IMR-90 (cell line): Measurements from ENCODE around the gene SNRNP70. TPM values are rescaled to one million over a fixed set of nuclear protein-coding genes. Genes with fewer than 3 reads are reported as not detected.

ENCODE experiments used
- ATAC-seq: fragments of 200-7000 bp; cut with Tn5 transposase; 2 replicates; pipeline ENCODE4 v1.9.1; 2020; ENCODE audit warnings: low read depth, mild to moderate bottlenecking, moderate library complexity
- BruUV-seq: library from RNA; stranded (reverse); fragments of 400-500 nt; replicated peaks from 2 replicates; lab custom pipeline; 2021; lab: Mats Ljungman, UMichigan
- CTCF ChIA-PET: fragments of 300-600 bp; formaldehyde crosslinking; extraction: SDS; loops from one replicate; lab custom pipeline; 2021; ENCODE audit warnings: antibody characterized with exemption; lab: Yijun Ruan, JAX
- POLR2A ChIA-PET: fragments of 300-600 bp; sonication (Branson Sonifier 250); formaldehyde crosslinking; loops from one replicate; lab custom pipeline; 2022; ENCODE audit warnings: antibody characterized with exemption; ENCODE audit not compliant: unreplicated experiment; lab: Charles Lee
- DNase-seq: peaks from one replicate; pipeline ENCODE4 v3.0.0; 2013
- H2AFZ ChIP-seq: replicated peaks from 2 replicates; pipeline ENCODE3; 2013; ENCODE audit warnings: low read length, mild to moderate bottlenecking; ENCODE audit not compliant: poor library complexity
- H2AK5ac ChIP-seq: 2 replicates; pipeline ENCODE4 v1.6.1; 2013; ENCODE audit warnings: low read depth, low read length, inconsistent platforms
- H2AK9ac ChIP-seq: replicated peaks from 2 replicates; pipeline ENCODE3; 2013; ENCODE audit warnings: mild to moderate bottlenecking, low read depth, low read length, moderate library complexity; ENCODE audit not compliant: poor library complexity
- H2BK120ac ChIP-seq: 2 replicates; pipeline ENCODE4 v1.6.1; 2013; ENCODE audit warnings: low read depth, low read length, inconsistent platforms
- H2BK15ac ChIP-seq: 3 replicates; pipeline ENCODE4 v1.6.1; 2013; ENCODE audit warnings: low read depth, low read length, inconsistent platforms
- H2BK20ac ChIP-seq: 2 replicates; pipeline ENCODE4 v1.6.1; 2013; ENCODE audit warnings: low read depth, mild to moderate bottlenecking, inconsistent platforms, low read length, moderate library complexity
- H2BK5ac ChIP-seq: 2 replicates; pipeline ENCODE4 v1.6.1; 2013; ENCODE audit warnings: mild to moderate bottlenecking, low read depth, low read length, inconsistent platforms; ENCODE audit not compliant: poor library complexity, severe bottlenecking
- H3K14ac ChIP-seq: replicated peaks from 2 replicates; pipeline ENCODE4 v1.6.1; 2013; ENCODE audit warnings: low read depth, low read length, inconsistent platforms
- H3K18ac ChIP-seq: 2 replicates; pipeline ENCODE4 v1.6.1; 2013; ENCODE audit warnings: low read depth, low read length, control low read depth
- H3K23ac ChIP-seq: 2 replicates; pipeline ENCODE4 v1.6.1; 2013; ENCODE audit warnings: low read depth, low read length, inconsistent platforms
- H3K27ac ChIP-seq: 2 replicates; pipeline ENCODE4 v1.5.1; 2013; ENCODE audit warnings: mild to moderate bottlenecking, control low read depth, low read length; ENCODE audit not compliant: insufficient read depth
- H3K27me3 ChIP-seq: 2 replicates; pipeline ENCODE4 v1.6.1; 2013; ENCODE audit warnings: low read length; ENCODE audit not compliant: control insufficient read depth, insufficient read depth
- H3K36me3 ChIP-seq: 2 replicates; pipeline ENCODE4 v1.6.1; 2013; ENCODE audit warnings: low read length, mixed read lengths; ENCODE audit not compliant: control insufficient read depth, insufficient read depth
- H3K4ac ChIP-seq: 2 replicates; pipeline ENCODE4 v1.6.1; 2013; ENCODE audit warnings: low read depth, low read length, inconsistent platforms
- H3K4me1 ChIP-seq: 2 replicates; pipeline ENCODE4 v1.6.1; 2013; ENCODE audit warnings: low read length, mixed read lengths; ENCODE audit not compliant: control insufficient read depth, insufficient read depth
- H3K4me2 ChIP-seq: 2 replicates; pipeline ENCODE4 v1.6.1; 2013; ENCODE audit warnings: low read depth, mild to moderate bottlenecking, control low read depth, low read length, moderate library complexity
- H3K4me3 ChIP-seq: 2 replicates; pipeline ENCODE4 v1.5.1; 2013; ENCODE audit warnings: low read depth, mild to moderate bottlenecking, control low read depth, low read length, moderate library complexity; ENCODE audit not compliant: insufficient read depth
- H3K56ac ChIP-seq: 2 replicates; pipeline ENCODE4 v1.6.1; 2013; ENCODE audit warnings: low read length, inconsistent platforms; ENCODE audit not compliant: insufficient read depth; ENCODE audit errors: extremely low read depth
- H3K79me1 ChIP-seq, 2 experiments: 2 replicates each; pipeline ENCODE4 v1.6.1; 2013; ENCODE audit warnings: low read length in 2 of 2, inconsistent platforms in 1 of 2, low read depth in 1 of 2
- H3K9ac ChIP-seq: 2 replicates; pipeline ENCODE4 v1.6.1; 2013; ENCODE audit warnings: low read depth, low read length, control low read depth
- H3K9me1 ChIP-seq: 2 replicates; pipeline ENCODE4 v1.6.1; 2013; ENCODE audit warnings: low read length, inconsistent platforms; ENCODE audit not compliant: insufficient read depth
- H3K9me3 ChIP-seq: 2 replicates; pipeline ENCODE4 v1.6.1; 2013; ENCODE audit warnings: low read length; ENCODE audit not compliant: control insufficient read depth, insufficient read depth
- H4K20me1 ChIP-seq: 2 replicates; pipeline ENCODE4 v1.6.1; 2013; ENCODE audit warnings: low read length, inconsistent platforms; ENCODE audit not compliant: insufficient read depth
- H4K5ac ChIP-seq: 2 replicates; pipeline ENCODE4 v1.6.1; 2013; ENCODE audit warnings: mild to moderate bottlenecking, low read depth, low read length, control low read depth
- H4K8ac ChIP-seq, 2 experiments: 2 replicates each; pipeline ENCODE4 v1.6.1; 2013; ENCODE audit warnings: low read depth in 2 of 2, low read length in 2 of 2, control low read depth in 1 of 2, inconsistent platforms in 1 of 2
- H4K91ac ChIP-seq: 2 replicates; pipeline ENCODE4 v1.6.1; 2013; ENCODE audit warnings: low read depth, low read length, inconsistent platforms; ENCODE audit not compliant: insufficient read depth
- BHLHE40 ChIP-seq: fragments of 150-350 bp; IDR thresholded peaks from 2 replicates; pipeline ENCODE4 v1.6.1; 2016; ENCODE audit warnings: mild to moderate bottlenecking, low read depth, low read length
- CEBPB ChIP-seq: IDR thresholded peaks from 2 replicates; pipeline ENCODE4 v1.6.1; 2012; ENCODE audit warnings: low read depth, low read length, improper control_type of control experiment
- CHD1 ChIP-seq: IDR thresholded peaks from 2 replicates; pipeline ENCODE4 v1.6.1; 2012; ENCODE audit warnings: low read depth, low read length, improper control_type of control experiment
- CTCF ChIP-seq: conservative IDR thresholded peaks from 2 replicates; pipeline ENCODE4 v1.5.1; 2012; ENCODE audit warnings: mild to moderate bottlenecking, low read depth, low read length, improper control_type of control experiment
- FOS ChIP-seq: fragments of 150-350 bp; IDR thresholded peaks from 2 replicates; pipeline ENCODE4 v1.6.1; 2016; ENCODE audit warnings: low read depth, low read length
- MAFK ChIP-seq: IDR thresholded peaks from 2 replicates; pipeline ENCODE4 v1.6.1; 2012; ENCODE audit warnings: low read depth, low read length, improper control_type of control experiment
- MAZ ChIP-seq: IDR thresholded peaks from 2 replicates; pipeline ENCODE4 v1.6.1; 2012; ENCODE audit warnings: low read depth, mild to moderate bottlenecking, low read length, improper control_type of control experiment, moderate library complexity, borderline replicate concordance
- MXI1 ChIP-seq: IDR thresholded peaks from 2 replicates; pipeline ENCODE4 v1.6.1; 2012; ENCODE audit warnings: low read depth, mild to moderate bottlenecking, low read length, moderate library complexity, borderline replicate concordance
- NFE2L2 ChIP-seq: fragments of 150-350 bp; IDR thresholded peaks from 2 replicates; pipeline ENCODE4 v1.6.1; 2016; ENCODE audit warnings: low read depth, mild to moderate bottlenecking, low read length
- POLR2A ChIP-seq: IDR thresholded peaks from 2 replicates; pipeline ENCODE4 v1.6.1; 2012; ENCODE audit warnings: mild to moderate bottlenecking, low read depth, low read length
- RAD21 ChIP-seq: IDR thresholded peaks from 2 replicates; pipeline ENCODE4 v1.6.1; 2012; ENCODE audit warnings: low read length, improper control_type of control experiment
- RCOR1 ChIP-seq: IDR thresholded peaks from 2 replicates; pipeline ENCODE4 v1.6.1; 2012; ENCODE audit warnings: mild to moderate bottlenecking, low read length, improper control_type of control experiment; ENCODE audit not compliant: insufficient replicate concordance
- RFX5 ChIP-seq: IDR thresholded peaks from 2 replicates; pipeline ENCODE4 v1.8.0; 2012; ENCODE audit warnings: low read depth, mild to moderate bottlenecking, low read length, moderate library complexity
- SMC3 ChIP-seq: fragments of 150-350 bp; IDR thresholded peaks from 2 replicates; pipeline ENCODE4 v1.6.1; 2016; ENCODE audit warnings: low read depth, mild to moderate bottlenecking, antibody characterized with exemption, low read length, moderate library complexity
- USF2 ChIP-seq: fragments of 150-350 bp; IDR thresholded peaks from 2 replicates; pipeline ENCODE4 v1.6.1; 2017; ENCODE audit warnings: mild to moderate bottlenecking, antibody characterized with exemption, low read length, low read depth
- WGBS, 2 experiments: methylation state at CpG; one replicate each; pipeline versions ENCODE4 v1.1.5 to v1.1.7; 2013; ENCODE audit warnings: missing lambda C conversion rate in 2 of 2; ENCODE audit not compliant: insufficient read length in 1 of 2; ENCODE audit errors: extremely low coverage in 2 of 2; 5-methylcytosine and 5-hydroxymethylcytosine counted together
- dilution Hi-C: fragments of 300-500 bp; cut with HindIII; formaldehyde crosslinking; loops from one replicate; pipeline ENCODE4 v1.14.3; 2018; ENCODE audit warnings: low sequenced_read_pairs; ENCODE audit not compliant: unreplicated experiment
- in situ Hi-C: fragments of 300-500 bp; cut with MboI; formaldehyde crosslinking; loops from 3 replicates; pipeline ENCODE4 v1.14.3; 2019; ENCODE audit warnings: low sequenced_read_pairs, inconsistent platforms, mixed read lengths
- intact Hi-C: fragments of 100-400 bp; cut with micrococcal nuclease; formaldehyde crosslinking; loops from 2 replicates; pipeline ENCODE4 v1.10.0; 2022
- polyA plus RNA-seq, 3 experiments: library from polyadenylated mRNA; depleted of rRNA; stranded (reverse); fragments of >200 nt; gene quantifications; 2 replicates each; pipeline ENCODE4 v1.2.3, GENCODE V29; 2012; ENCODE audit warnings: low replicate concordance in 1 of 3
- total RNA-seq: library from RNA; depleted of rRNA; stranded (reverse); fragments of >200 nt; gene quantifications from 2 replicates; pipeline ENCODE4 v1.2.3, GENCODE V29; 2012
- TF ChIP-seq, protein P1 (sequence below): fragments of 150-350 bp; IDR thresholded peaks from 2 replicates; pipeline ENCODE4 v1.6.1; 2016; ENCODE audit warnings: low read depth, mild to moderate bottlenecking, low read length, moderate library complexity, borderline replicate concordance

SNRNP70 gene
- total and polyA plus RNA-seq, 2 of the 4 experiments (the other 2 are of a cell fraction), result 72.8 to 200 TPM

- Histone ChIP-seq H3K14ac (no peak overlapping the region), H2BK15ac (no peak overlapping the region), H3K36me3 (no peaks in the 10 kb centered on the region), H4K8ac (no peak overlapping the region), H3K18ac (no peak overlapping the region), H4K5ac (no peak overlapping the region), H2BK5ac (no peak overlapping the region), H2AK9ac (no peak overlapping the region), H3K27me3 (no peaks in the 10 kb centered on the region), H3K9me1 (no peaks in the 10 kb centered on the region), H3K79me1 (no peaks in the 10 kb centered on the region), H2AK5ac (peak overlapping the region; percentile 50; the same call in 1 of the 2 replicates), H4K20me1 (no peaks in the 10 kb centered on the region), H2BK20ac (no peak overlapping the region), H3K4ac (no peak overlapping the region), H3K4me1 (peaks cover 9% of the 10 kb centered on the region; the same call in 1 of the 2 replicates), H2BK120ac (0 out of 2 replicates have a peak overlapping the region, but pooled peaks have one; percentile 40), H3K56ac (no peak overlapping the region), H3K9ac (no peak overlapping the region), H2AFZ (no peak overlapping the region), H3K23ac (no peak overlapping the region), H3K4me2 (no peak overlapping the region), H3K9me3 (no peaks in the 10 kb centered on the region), H3K4me3 (no peak overlapping the region), H4K91ac (no peak overlapping the region), H3K27ac (no peak overlapping the region)
- BruUV-seq, result no TSS peak
- ChIA-PET POLR2A (no interaction called here), CTCF (no interaction called here)
- dilution Hi-C loops, result no loop called here
- intact Hi-C loops, result no loop called here
- ATAC-seq, result no peak
- no peak for TF ChIP-seq CTCF
- no peak for TF ChIP-seq CHD1
- TF ChIP-seq MXI1, result no peak
- TF ChIP-seq RFX5, result no peak
- TF ChIP-seq RAD21, result no peak
- no peak for TF ChIP-seq SMC3
- no peak for TF ChIP-seq USF2
- TF ChIP-seq MAZ, result no peak
- no peak for TF ChIP-seq RCOR1
- TF ChIP-seq CEBPB, result no peak
- TF ChIP-seq POLR2A, result no peak
- TF ChIP-seq MAFK, result no peak
- TF ChIP-seq FOS, result no peak
- TF ChIP-seq, protein P1, sequence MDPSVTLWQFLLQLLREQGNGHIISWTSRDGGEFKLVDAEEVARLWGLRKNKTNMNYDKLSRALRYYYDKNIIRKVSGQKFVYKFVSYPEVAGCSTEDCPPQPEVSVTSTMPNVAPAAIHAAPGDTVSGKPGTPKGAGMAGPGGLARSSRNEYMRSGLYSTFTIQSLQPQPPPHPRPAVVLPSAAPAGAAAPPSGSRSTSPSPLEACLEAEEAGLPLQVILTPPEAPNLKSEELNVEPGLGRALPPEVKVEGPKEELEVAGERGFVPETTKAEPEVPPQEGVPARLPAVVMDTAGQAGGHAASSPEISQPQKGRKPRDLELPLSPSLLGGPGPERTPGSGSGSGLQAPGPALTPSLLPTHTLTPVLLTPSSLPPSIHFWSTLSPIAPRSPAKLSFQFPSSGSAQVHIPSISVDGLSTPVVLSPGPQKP, result no peak
- no peak for TF ChIP-seq NFE2L2
- TF ChIP-seq BHLHE40, result no peak
- in situ Hi-C loops, result no loop called here
- WGBS, 2 experiments, result 70% methylated on average over 7 of the region's 17 CpGs; no CpG with 5 or more reads in 1 of the 2 experiments
- DNase-seq, result no peak
These were observed 43.1 kb upstream of the SNRNP70 start for GRCh38 chr19:49042177-49042576.
